H9 (cell line): ENCODE data around the gene RANBP3. TPM values are rescaled to one million over a fixed set of nuclear protein-coding genes. Genes with fewer than 3 reads are reported as not detected.

Experiments
- DNase-seq: peaks from one replicate; pipeline ENCODE4 v3.0.0-alpha.2; 2017
- H2AFZ ChIP-seq: one replicate; pipeline ENCODE4 v1.6.1; 2013; ENCODE audit warnings: mild to moderate bottlenecking, low read length, control low read depth, moderate library complexity
- H2AK5ac ChIP-seq: 2 replicates; pipeline ENCODE4 v1.6.1; 2013; ENCODE audit warnings: low read length, control low read depth, mixed read lengths; ENCODE audit not compliant: insufficient read length
- H2BK120ac ChIP-seq: one replicate; pipeline ENCODE4 v1.6.1; 2013; ENCODE audit warnings: low read depth, mild to moderate bottlenecking, low read length, control low read depth, inconsistent platforms; ENCODE audit not compliant: poor library complexity, severe bottlenecking
- H2BK12ac ChIP-seq: 2 replicates; pipeline ENCODE4 v1.6.1; 2013; ENCODE audit warnings: low read length, control low read depth, mixed read lengths, low read depth; ENCODE audit not compliant: insufficient read length
- H2BK15ac ChIP-seq: 2 replicates; pipeline ENCODE4 v1.6.1; 2013; ENCODE audit warnings: low read depth, low read length, control low read depth
- H2BK20ac ChIP-seq: one replicate; pipeline ENCODE4 v1.6.1; 2013; ENCODE audit warnings: low read depth, mild to moderate bottlenecking, low read length, control low read depth, inconsistent platforms; ENCODE audit not compliant: poor library complexity, severe bottlenecking
- H2BK5ac ChIP-seq: 2 replicates; pipeline ENCODE4 v1.6.1; 2013; ENCODE audit warnings: low read length, control low read depth, mixed read lengths; ENCODE audit not compliant: insufficient read length
- H3K14ac ChIP-seq: 2 replicates; pipeline ENCODE4 v1.6.1; 2013; ENCODE audit warnings: low read length, control low read depth; ENCODE audit not compliant: insufficient read depth
- H3K18ac ChIP-seq: 2 replicates; pipeline ENCODE4 v1.6.1; 2013; ENCODE audit warnings: low read depth, mild to moderate bottlenecking, mixed read lengths, low read length, control low read depth; ENCODE audit not compliant: insufficient read length
- H3K23ac ChIP-seq: 2 replicates; pipeline ENCODE4 v1.6.1; 2013; ENCODE audit warnings: low read length, control low read depth, mixed read lengths, low read depth; ENCODE audit not compliant: insufficient read length
- H3K23me2 ChIP-seq: 2 replicates; pipeline ENCODE4 v1.6.1; 2013; ENCODE audit warnings: low read depth, mild to moderate bottlenecking, mixed read lengths, low read length, control low read depth; ENCODE audit not compliant: insufficient read length, poor library complexity, severe bottlenecking
- H3K27ac ChIP-seq: 2 replicates; pipeline ENCODE4 v1.5.1; 2013; ENCODE audit warnings: low read length, control low read depth, mixed read lengths, low read depth; ENCODE audit not compliant: insufficient read length
- H3K27me3 ChIP-seq: 2 replicates; pipeline ENCODE4 v1.6.1; 2013; ENCODE audit warnings: low read length, control low read depth, inconsistent platforms; ENCODE audit not compliant: insufficient read depth
- H3K4ac ChIP-seq: 2 replicates; pipeline ENCODE4 v1.6.1; 2013; ENCODE audit warnings: low read depth, mild to moderate bottlenecking, control low read depth, inconsistent platforms, low read length, moderate library complexity
- H3K4me1 ChIP-seq: 2 replicates; pipeline ENCODE4 v1.6.1; 2013; ENCODE audit warnings: low read length, control low read depth, inconsistent platforms; ENCODE audit not compliant: insufficient read depth
- H3K4me2 ChIP-seq: 2 replicates; pipeline ENCODE4 v1.6.1; 2013; ENCODE audit warnings: low read length, control low read depth, mixed read lengths; ENCODE audit not compliant: insufficient read length, insufficient read depth
- H3K56ac ChIP-seq: 2 replicates; pipeline ENCODE4 v1.6.1; 2013; ENCODE audit warnings: low read depth, mild to moderate bottlenecking, mixed read lengths, low read length, control low read depth; ENCODE audit not compliant: insufficient read length
- H3K79me1 ChIP-seq: 2 replicates; pipeline ENCODE4 v1.6.1; 2013; ENCODE audit warnings: low read depth, mild to moderate bottlenecking, moderate library complexity, low read length, control low read depth, inconsistent platforms; ENCODE audit not compliant: insufficient read depth, poor library complexity, severe bottlenecking
- H3K79me2 ChIP-seq: 2 replicates; pipeline ENCODE4 v1.6.1; 2013; ENCODE audit warnings: low read length, control low read depth, inconsistent platforms; ENCODE audit not compliant: insufficient read depth
- H3K9ac ChIP-seq: 2 replicates; pipeline ENCODE4 v1.6.1; 2013; ENCODE audit warnings: low read length, control low read depth, mixed read lengths; ENCODE audit not compliant: insufficient read length; ENCODE audit errors: extremely low read depth
- H3K9me3 ChIP-seq: one replicate; pipeline ENCODE4 v1.6.1; 2013; ENCODE audit warnings: low read depth, low read length, inconsistent platforms; ENCODE audit not compliant: control insufficient read depth
- H3T11ph ChIP-seq: one replicate; pipeline ENCODE4 v1.6.1; 2013; ENCODE audit warnings: mild to moderate bottlenecking, low read length, control low read depth, inconsistent platforms
- H4K20me1 ChIP-seq: one replicate; pipeline ENCODE4 v1.6.1; 2013; ENCODE audit not compliant: control insufficient read depth, insufficient read length, insufficient read depth
- H4K5ac ChIP-seq: 2 replicates; pipeline ENCODE4 v1.6.1; 2013; ENCODE audit warnings: low read depth, mild to moderate bottlenecking, mixed read lengths, low read length, control low read depth; ENCODE audit not compliant: insufficient read length
- H4K8ac ChIP-seq: replicated peaks from 2 replicates; pipeline ENCODE4 v1.6.1; 2013; ENCODE audit warnings: low read length, control low read depth, mixed read lengths, low read depth; ENCODE audit not compliant: insufficient read length
- H4K91ac ChIP-seq: 2 replicates; pipeline ENCODE4 v1.6.1; 2013; ENCODE audit warnings: low read depth, mild to moderate bottlenecking, moderate library complexity, mixed read lengths, low read length, control low read depth; ENCODE audit not compliant: insufficient read length
- H3K27ac Mint-ChIP-seq, 3 experiments: 2 replicates in 2 of 3; 3 replicates in 1 of 3; pipeline ENCODE4 v1.8.0; 2020 to 2021; ENCODE audit warnings: mixed read lengths in 3 of 3, mild to moderate bottlenecking in 1 of 3, moderate library complexity in 1 of 3
- H3K27me3 Mint-ChIP-seq: 2 replicates; pipeline ENCODE4 v1.8.0; 2021; ENCODE audit warnings: low read depth, mild to moderate bottlenecking, moderate library complexity, mixed read lengths
- H3K36me3 Mint-ChIP-seq, 3 experiments: 2 replicates in 2 of 3; 3 replicates in 1 of 3; pipeline ENCODE4 v1.8.0; 2020 to 2021; ENCODE audit warnings: low read depth in 3 of 3, mixed read lengths in 3 of 3; ENCODE audit not compliant: insufficient read depth in 1 of 3
- H3K4me1 Mint-ChIP-seq, 2 experiments: 2 replicates each; pipeline ENCODE4 v1.8.0; 2020; ENCODE audit warnings: mixed read lengths in 2 of 2
- H3K4me3 Mint-ChIP-seq, 2 experiments: 2 replicates in 1 of 2; 3 replicates in 1 of 2; pipeline ENCODE4 v1.8.0; 2020 to 2021; ENCODE audit warnings: mild to moderate bottlenecking in 2 of 2, mixed read lengths in 2 of 2, moderate library complexity in 1 of 2
- H3K9me3 Mint-ChIP-seq, 2 experiments: 2 replicates in 1 of 2; 3 replicates in 1 of 2; pipeline ENCODE4 v1.8.0; 2020; ENCODE audit warnings: mild to moderate bottlenecking in 2 of 2, mixed read lengths in 2 of 2, moderate library complexity in 1 of 2
- WGBS: extraction: QIAGEN DNeasy Blood & Tissue Kit; methylation state at CpG from one replicate; pipeline ENCODE4 v1.1.7; 2013; ENCODE audit warnings: missing lambda C conversion rate, low lambda C conversion rate, mixed read lengths; ENCODE audit not compliant: insufficient read length; ENCODE audit errors: extremely low coverage; 5-methylcytosine and 5-hydroxymethylcytosine counted together
- total RNA-seq: library from RNA; stranded (reverse); gene quantifications from 2 replicates; pipeline ENCODE4 v1.2.1, GENCODE V29; 2021
- TF ChIP-seq, protein P1 (sequence below): fragments of 200-600 bp; sonication (generic); conservative IDR thresholded peaks from 3 replicates; pipeline ENCODE4 v1.8.0; 2021; ENCODE audit warnings: antibody characterized with exemption, mild to moderate bottlenecking

RANBP3 gene
- total RNA-seq, 1 experiment from 2014 or later, result 86.5 TPM

GRCh38 chr19:5991244-5991838 is 13.4 kb upstream of the RANBP3 start:
- Histone ChIP-seq H3T11ph (no peak overlapping the region), H3K56ac (no peak overlapping the region), H3K23me2 (no peaks in the 10 kb centered on the region), H2BK20ac (no peak overlapping the region), H2BK120ac (no peak overlapping the region), H2BK5ac (no peak overlapping the region), H4K5ac (no peak overlapping the region), H2AFZ (no peak overlapping the region), H3K9me3 (no peaks in the 10 kb centered on the region), H3K4ac (no peak overlapping the region), H2AK5ac (no peak overlapping the region), H3K27ac (no peak overlapping the region), H4K8ac (no peak overlapping the region), H3K4me1 (no peaks in the 10 kb centered on the region; the same call in 1 of the 2 replicates), H3K27me3 (no peaks in the 10 kb centered on the region), H3K9ac (no peak overlapping the region), H3K23ac (no peak overlapping the region), H3K79me2 (no peaks in the 10 kb centered on the region), H3K14ac (no peak overlapping the region), H3K4me2 (no peak overlapping the region), H3K79me1 (no peaks in the 10 kb centered on the region), H3K18ac (no peak overlapping the region), H4K91ac (no peak overlapping the region), H2BK12ac (no peak overlapping the region), H4K20me1 (no peaks in the 10 kb centered on the region), H2BK15ac (no peak overlapping the region)
- Mint-ChIP-seq H3K9me3 (peaks cover 0 to 2% of the 10 kb centered on the region in 2 experiments; a peak in 2 of 5 replicates), H3K27ac (peak overlapping the region in 1 of 3 experiments; percentile 85; a peak in 1 of 7 replicates), H3K27me3 (peaks cover 12% of the 10 kb centered on the region), H3K4me3 (no peak overlapping the region; a peak in 1 of 5 replicates), H3K4me1 (peaks cover 13 to 23% of the 10 kb centered on the region in 2 experiments), H3K36me3 (peaks cover 0 to 2% (median 0%) of the 10 kb centered on the region in 3 experiments; a peak in 2 of 7 replicates)
- no CpG with 5 or more reads among the region's 8 CpGs for WGBS
- TF ChIP-seq, protein P1, sequence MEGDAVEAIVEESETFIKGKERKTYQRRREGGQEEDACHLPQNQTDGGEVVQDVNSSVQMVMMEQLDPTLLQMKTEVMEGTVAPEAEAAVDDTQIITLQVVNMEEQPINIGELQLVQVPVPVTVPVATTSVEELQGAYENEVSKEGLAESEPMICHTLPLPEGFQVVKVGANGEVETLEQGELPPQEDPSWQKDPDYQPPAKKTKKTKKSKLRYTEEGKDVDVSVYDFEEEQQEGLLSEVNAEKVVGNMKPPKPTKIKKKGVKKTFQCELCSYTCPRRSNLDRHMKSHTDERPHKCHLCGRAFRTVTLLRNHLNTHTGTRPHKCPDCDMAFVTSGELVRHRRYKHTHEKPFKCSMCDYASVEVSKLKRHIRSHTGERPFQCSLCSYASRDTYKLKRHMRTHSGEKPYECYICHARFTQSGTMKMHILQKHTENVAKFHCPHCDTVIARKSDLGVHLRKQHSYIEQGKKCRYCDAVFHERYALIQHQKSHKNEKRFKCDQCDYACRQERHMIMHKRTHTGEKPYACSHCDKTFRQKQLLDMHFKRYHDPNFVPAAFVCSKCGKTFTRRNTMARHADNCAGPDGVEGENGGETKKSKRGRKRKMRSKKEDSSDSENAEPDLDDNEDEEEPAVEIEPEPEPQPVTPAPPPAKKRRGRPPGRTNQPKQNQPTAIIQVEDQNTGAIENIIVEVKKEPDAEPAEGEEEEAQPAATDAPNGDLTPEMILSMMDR, result no peak
- DNase-seq, result no peak
